Stimulated activated CD8-positive, alpha-beta memory T cell treated with anti-CD3 and anti-CD28 coated beads, Interleukin-12 subunit alpha, Interleukin-12 subunit beta, amount 100 ng/mL, for 4 hours (primary cell): ENCODE results near the gene IDUA.

Experiments
- DNase-seq: peaks from one replicate; pipeline ENCODE4 v3.0.0-alpha.2; 2020; ENCODE audit warnings: low read depth

Gene IDUA

GRCh38 chr4:956531-957230 lies 30.2 kb upstream of the IDUA start:
- DNase-seq: no peak

GRCh38 chr4:957231-957580 lies 29.6 kb upstream of the IDUA start:
- no peak for DNase-seq

GRCh38 chr4:957581-958313 lies 29.1 kb upstream of the IDUA start:
- no peak for DNase-seq

GRCh38 chr4:958314-958665 lies 28.6 kb upstream of the IDUA start:
- DNase-seq: no peak

- no peak for DNase-seq
These were observed 28.0 kb upstream of the IDUA start for GRCh38 chr4:958696-959337.

GRCh38 chr4:959338-960139 lies 27.3 kb upstream of the IDUA start:
- no peak for DNase-seq

GRCh38 chr4:960140-960635 lies 26.7 kb upstream of the IDUA start:
- DNase-seq: no peak

- DNase-seq: no peak
These were observed 26.1 kb upstream of the IDUA start for GRCh38 chr4:960636-961350.

- no peak for DNase-seq
These were observed 25.3 kb upstream of the IDUA start for GRCh38 chr4:961351-962230.

GRCh38 chr4:962231-963208 lies 24.3 kb upstream of the IDUA start:
- no peak for DNase-seq

- no peak for DNase-seq
These were observed 23.3 kb upstream of the IDUA start for GRCh38 chr4:963276-964225.

- DNase-seq: no peak
These were observed 22.4 kb upstream of the IDUA start for GRCh38 chr4:964346-965025.

- no peak for DNase-seq
These were observed 21.6 kb upstream of the IDUA start for GRCh38 chr4:965048-965765.

GRCh38 chr4:965766-966134 lies 21.1 kb upstream of the IDUA start:
- DNase-seq: no peak

GRCh38 chr4:966266-967112 lies 20.4 kb upstream of the IDUA start:
- DNase-seq: no peak
